K562 (cell line): ENCODE results near the gene MSRB3. TPM values are rescaled to one million over a fixed set of nuclear protein-coding genes. Genes with fewer than 3 reads are reported as not detected.

Experiments used
- ATAC-seq: fragments of 200-7000 bp; cut with Tn5 transposase; 3 replicates; pipeline ENCODE4 v1.9.1; 2020; ENCODE audit warnings: moderate library complexity
- BruUV-seq: library from RNA; stranded (reverse); fragments of 400-500 nt; replicated peaks from 2 replicates; lab custom pipeline; 2021; lab: Mats Ljungman, UMichigan
- CTCF ChIA-PET: fragments of 300-600 bp; formaldehyde crosslinking; extraction: SDS; loops from one replicate; lab custom pipeline; 2021; ENCODE audit warnings: low intra/inter-chr PET ratio; lab: Yijun Ruan, JAX
- POLR2A ChIA-PET: fragments of 300-600, 350-650 bp; sonication (Branson Sonifier 250); formaldehyde crosslinking; extraction: SDS; loops from one replicate; lab custom pipeline; 2021; ENCODE audit warnings: antibody characterized with exemption, inconsistent platforms; lab: Yijun Ruan, JAX
- DNase-seq, 4 experiments: peaks; one replicate each; pipeline versions ENCODE4 v3.0.0 to v3.0.0-alpha.2; 2011 to 2018; ENCODE audit warnings: low spot score in 3 of 4, mixed read lengths in 3 of 4; ENCODE audit errors: extremely low read depth in 1 of 4
- FAIRE-seq: peaks from 2 replicates; lab custom pipeline; 2011; peaks lifted over from hg19 to GRCh38; lab: Jason Lieb, UNC
- H2AFZ ChIP-seq: 2 replicates; pipeline ENCODE4 v1.6.0; 2011; ENCODE audit warnings: low read depth, low read length, control low read depth, inconsistent platforms
- H3K27ac ChIP-seq: fragments of 200-600 bp; 3 replicates; pipeline ENCODE4 v1.8.0; 2011; ENCODE audit warnings: low read depth, mild to moderate bottlenecking, control low read depth, inconsistent platforms, low read length, moderate library complexity, mixed read lengths; ENCODE audit errors: extremely low read depth
- H3K27me3 ChIP-seq, 2 experiments: fragments of 300-600 bp in 1 of 2; 2 replicates in 1 of 2; 3 replicates in 1 of 2; pipeline versions ENCODE4 v1.6.0 to v1.8.0; 2011; ENCODE audit warnings: inconsistent platforms in 2 of 2, low read length in 2 of 2, mild to moderate bottlenecking in 1 of 2, mixed read lengths in 1 of 2, moderate library complexity in 1 of 2; ENCODE audit not compliant: control insufficient read depth in 2 of 2, insufficient read depth in 2 of 2
- H3K36me3 ChIP-seq: fragments of 300-600 bp; 3 replicates; pipeline ENCODE4 v1.8.0; 2011; ENCODE audit warnings: mild to moderate bottlenecking, low read length, inconsistent platforms; ENCODE audit not compliant: control insufficient read depth, insufficient read depth
- H3K4me1 ChIP-seq, 2 experiments: fragments of 200-600 bp in 1 of 2; replicated peaks in 1 of 2; 2 replicates in 1 of 2; 3 replicates in 1 of 2; pipeline versions ENCODE4 v1.5.1 to v1.8.0; 2011; ENCODE audit warnings: inconsistent platforms in 2 of 2, low read length in 2 of 2, mild to moderate bottlenecking in 1 of 2, mixed read lengths in 1 of 2, moderate library complexity in 1 of 2; ENCODE audit not compliant: control insufficient read depth in 2 of 2, insufficient read depth in 2 of 2
- H3K4me2 ChIP-seq: 2 replicates; pipeline ENCODE4 v1.6.1; 2011; ENCODE audit warnings: low read length, control low read depth, inconsistent platforms, mixed read lengths; ENCODE audit not compliant: insufficient read depth
- H3K4me3 ChIP-seq: fragments of 200-600 bp; sonication (generic), shearing (Covaris generic); 2 replicates; pipeline ENCODE4 v1.5.1; 2016; ENCODE audit warnings: control low read depth, inconsistent platforms
- H3K79me2 ChIP-seq: fragments of 200-600 bp; 3 replicates; pipeline ENCODE4 v1.8.0; 2011; ENCODE audit warnings: low read length, inconsistent platforms; ENCODE audit not compliant: control insufficient read depth, insufficient read depth
- H3K9ac ChIP-seq, 2 experiments: 2 replicates each; pipeline versions ENCODE4 v1.6.0 to v1.6.1; 2011; ENCODE audit warnings: low read depth in 2 of 2, low read length in 2 of 2, control low read depth in 1 of 2, inconsistent platforms in 1 of 2, mild to moderate bottlenecking in 1 of 2, mixed read lengths in 1 of 2; ENCODE audit not compliant: insufficient read depth in 1 of 2
- H3K9me1 ChIP-seq: one replicate; pipeline ENCODE4 v1.6.0; 2011; ENCODE audit warnings: inconsistent platforms, mild to moderate bottlenecking, low read length, moderate library complexity; ENCODE audit not compliant: control insufficient read depth, insufficient read depth
- H3K9me3 ChIP-seq: replicated peaks from 2 replicates; pipeline ENCODE4 v1.5.1; 2011; ENCODE audit warnings: low read depth, low read length, inconsistent platforms; ENCODE audit not compliant: control insufficient read depth, insufficient read depth
- H4K20me1 ChIP-seq: replicated peaks from 2 replicates; pipeline ENCODE4 v1.6.1; 2011; ENCODE audit warnings: low read length, inconsistent platforms, mixed read lengths; ENCODE audit not compliant: control insufficient read depth, insufficient read depth
- BRF1 ChIP-seq: IDR thresholded peaks from 3 replicates; pipeline ENCODE4 v1.6.1; 2011; ENCODE audit warnings: borderline replicate concordance, mild to moderate bottlenecking; ENCODE audit not compliant: insufficient read length; ENCODE audit errors: extremely low read depth
- CBFA2T2 ChIP-seq: fragments of 450-650 bp; conservative IDR thresholded peaks from 2 replicates; pipeline ENCODE4 v1.6.1; 2017; ENCODE audit warnings: mild to moderate bottlenecking
- EWSR1 ChIP-seq: fragments of 450-650 bp; IDR thresholded peaks from 2 replicates; pipeline ENCODE4 v1.6.1; 2018; ENCODE audit warnings: borderline replicate concordance, mild to moderate bottlenecking, low read depth, moderate library complexity; ENCODE audit not compliant: partially characterized antibody
- FUS ChIP-seq: fragments of 200-400 bp; formaldehyde crosslinking; optimal IDR thresholded peaks from 2 replicates; pipeline ENCODE3; 2017; ENCODE audit warnings: low read depth, low read length
- IRF2 ChIP-seq: sonication (generic); formaldehyde crosslinking; IDR thresholded peaks from 2 replicates; pipeline ENCODE4 v1.8.1; 2022; ENCODE audit warnings: mild to moderate bottlenecking, missing genetic modification reagents
- MECOM ChIP-seq: fragments of 250-450 bp; sonication (Bioruptor Pico); IDR thresholded peaks from 2 replicates; pipeline ENCODE4 v1.8.0; 2022; ENCODE audit warnings: inconsistent platforms
- ZC3H4 ChIP-seq: sonication (generic); formaldehyde crosslinking; IDR thresholded peaks from 2 replicates; pipeline ENCODE4 v1.9.0; 2021; ENCODE audit warnings: missing genetic modification reagents, borderline replicate concordance
- ZNF23 ChIP-seq: fragments of 250-450 bp; sonication (Bioruptor Pico); IDR thresholded peaks from 2 replicates; pipeline ENCODE4 v1.4.0; 2020; ENCODE audit warnings: mild to moderate bottlenecking
- ZNF232 ChIP-seq: sonication (generic); formaldehyde crosslinking; IDR thresholded peaks from 2 replicates; pipeline ENCODE4 v1.8.0; 2022; ENCODE audit warnings: mild to moderate bottlenecking, missing genetic modification reagents
- ZNF41 ChIP-seq: fragments of 250-450 bp; sonication (Bioruptor Pico); conservative IDR thresholded peaks from 2 replicates; pipeline ENCODE4 v1.4.0; 2020; ENCODE audit warnings: mild to moderate bottlenecking
- ZZZ3 ChIP-seq: fragments of 450-650 bp; IDR thresholded peaks from 2 replicates; pipeline ENCODE4 v1.6.1; 2016; ENCODE audit warnings: antibody characterized with exemption, mild to moderate bottlenecking, moderate library complexity
- WGBS: fragments of 100-300 bp; shearing (Covaris generic); methylation state at CpG from one replicate; pipeline ENCODE4 v1.1.6; 2016; ENCODE audit warnings: low coverage, mixed read lengths; ENCODE audit not compliant: insufficient coverage; ENCODE audit errors: missing lambda C conversion rate; 5-methylcytosine and 5-hydroxymethylcytosine counted together
- in situ Hi-C: fragments of 300-500 bp; cut with MboI; formaldehyde crosslinking; loops from 4 replicates; pipeline ENCODE4 v1.15.0; 2018; ENCODE audit warnings: inconsistent platforms, mixed read lengths
- intact Hi-C: fragments of 100-400 bp; cut with micrococcal nuclease; formaldehyde crosslinking; loops from 2 replicates; pipeline ENCODE4 v1.14.2; 2022
- polyA plus RNA-seq, 8 experiments: library from polyadenylated mRNA; depleted of rRNA in 4 of 8; stranded (reverse) in 5 of 8; unstranded in 3 of 8; fragments of >200 nt; fragmentation: Nextera tagmentation in 2 of 8; fragmentation: Illumina TruSeq in 1 of 8; extraction: Ambion mirVana in 2 of 8; extraction: Trizol in 1 of 8; gene quantifications; 2 replicates each; pipeline versions ENCODE4 v1.2.1 to v1.2.3, GENCODE V29; 2011 to 2014; ENCODE audit warnings: inconsistent platforms in 1 of 8, missing spikeins in 1 of 8
- total RNA-seq, 7 experiments: library from RNA; depleted of rRNA in 6 of 7; stranded (reverse); fragments of >200 nt in 6 of 7; fragmentation: Illumina TruSeq in 2 of 7; extraction: Trizol in 2 of 7; gene quantifications; 2 replicates each; pipeline versions ENCODE4 v1.2.1 to v1.2.3, GENCODE V29; 2011 to 2021; ENCODE audit warnings: low replicate concordance in 1 of 7
- TF ChIP-seq, protein P1 (sequence below): fragments of 250-450 bp; sonication (Bioruptor Pico); IDR thresholded peaks from 2 replicates; pipeline ENCODE4 v1.8.0; 2022; ENCODE audit warnings: moderate library complexity, mild to moderate bottlenecking, inconsistent platforms
- TF ChIP-seq, protein P2 (sequence below): IDR thresholded peaks from 2 replicates; pipeline ENCODE4 v1.6.1; 2016; ENCODE audit warnings: missing genetic modification characterization, missing compliant biosample characterization
- TF ChIP-seq, protein P3 (sequence below): sonication (generic); formaldehyde crosslinking; IDR thresholded peaks from 2 replicates; pipeline ENCODE4 v1.4.0; 2020; ENCODE audit warnings: mild to moderate bottlenecking, missing genetic modification reagents
- TF ChIP-seq, protein P4 (sequence below), 2 experiments: fragments of 250-450 bp in 1 of 2; fragments of 450-650 bp in 1 of 2; sonication (Bioruptor Pico) in 1 of 2; IDR thresholded peaks; 2 replicates each; pipeline versions ENCODE4 v1.6.1 to v1.8.0; 2016 to 2021; ENCODE audit warnings: mild to moderate bottlenecking in 2 of 2, moderate library complexity in 2 of 2, missing compliant biosample characterization in 1 of 2, missing genetic modification characterization in 1 of 2

MSRB3 gene
- total and polyA plus RNA-seq, 9 of the 15 experiments (the other 6 are each of a cell fraction or from before 2014, with no cell fraction given) = 0.04 TPM; not detected in 8

- TF ChIP-seq BRF1 (no peak), FUS (no peak), ZNF23 (CRISPR knock-in tag) (no peak)
- TF ChIP-seq, all 486 proteins: peak for 0
These were observed 225.9 kb downstream of the MSRB3 start (continued) for GRCh38 chr12:65504417-65504816.

DNA sequence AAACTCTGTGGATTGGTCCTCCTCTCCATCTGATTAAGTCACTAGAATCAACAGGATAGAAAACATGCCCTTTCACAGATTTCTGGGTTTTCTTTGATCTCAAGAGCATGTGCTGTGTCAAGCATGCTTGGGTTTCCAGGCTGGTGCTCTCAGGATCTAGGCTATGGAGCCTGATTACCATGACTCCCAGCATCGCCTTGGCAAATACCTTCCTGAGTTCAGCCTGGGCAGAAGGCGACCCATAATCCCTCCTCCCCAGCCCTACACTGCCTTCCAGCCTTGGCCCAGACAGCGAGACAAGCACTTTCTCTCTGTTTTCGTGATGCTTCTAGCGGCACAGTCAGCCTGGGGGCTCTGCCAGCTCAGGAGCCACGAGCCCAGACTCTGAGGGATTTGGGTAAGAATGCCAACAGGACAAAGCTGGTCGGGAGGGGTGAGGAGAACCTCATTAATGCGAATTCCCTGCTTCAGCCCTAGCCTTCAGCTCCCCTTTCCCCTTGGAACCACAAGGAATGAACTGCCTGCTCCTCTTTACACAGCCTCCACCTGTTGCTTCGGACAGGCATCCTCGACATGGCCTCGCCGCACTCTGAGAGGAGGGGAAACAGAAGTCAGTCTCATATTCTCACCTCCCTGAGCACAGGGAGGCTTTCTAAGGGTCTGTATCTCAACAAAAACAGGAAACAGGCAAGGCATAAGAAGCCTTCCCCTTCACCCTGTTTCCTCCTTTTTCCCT lies 227.1 kb downstream of the MSRB3 start:
- intact Hi-C loops = no loop called here
- ChIA-PET POLR2A (no interaction called here), CTCF (no interaction called here)
- FAIRE-seq (no peak), ATAC-seq (no peak), DNase-seq (no peak)
- Histone ChIP-seq H3K27me3 (peaks cover 0 to 18% of the 10 kb centered on the region in 2 experiments; a peak in 3 of 5 replicates), H3K4me3 (no peak overlapping the region), H4K20me1 (peaks cover 5% of the 10 kb centered on the region), H3K9ac (no peak overlapping the region), H3K4me1 (no peaks in the 10 kb centered on the region), H3K9me1 (no peaks in the 10 kb centered on the region), H3K9me3 (no peaks in the 10 kb centered on the region), H3K36me3 (no peaks in the 10 kb centered on the region), H3K4me2 (no peak overlapping the region), H3K79me2 (no peaks in the 10 kb centered on the region), H3K27ac (no peak overlapping the region), H2AFZ (no peak overlapping the region)
- no TSS peak for BruUV-seq
- 0% methylated on average over 11 of the region's 12 CpGs for WGBS
- in situ Hi-C loops = no loop called here
- TF ChIP-seq ZNF232 (CRISPR knock-in tag) (no peak), ZNF41 (CRISPR knock-in tag) (no peak), EWSR1 (no peak), MECOM (CRISPR knock-in tag) (no peak), ZC3H4 (CRISPR knock-in tag) (no peak), IRF2 (CRISPR knock-in tag) (no peak), CBFA2T2 (no peak), ZZZ3 (no peak)
- TF ChIP-seq, protein P1, sequence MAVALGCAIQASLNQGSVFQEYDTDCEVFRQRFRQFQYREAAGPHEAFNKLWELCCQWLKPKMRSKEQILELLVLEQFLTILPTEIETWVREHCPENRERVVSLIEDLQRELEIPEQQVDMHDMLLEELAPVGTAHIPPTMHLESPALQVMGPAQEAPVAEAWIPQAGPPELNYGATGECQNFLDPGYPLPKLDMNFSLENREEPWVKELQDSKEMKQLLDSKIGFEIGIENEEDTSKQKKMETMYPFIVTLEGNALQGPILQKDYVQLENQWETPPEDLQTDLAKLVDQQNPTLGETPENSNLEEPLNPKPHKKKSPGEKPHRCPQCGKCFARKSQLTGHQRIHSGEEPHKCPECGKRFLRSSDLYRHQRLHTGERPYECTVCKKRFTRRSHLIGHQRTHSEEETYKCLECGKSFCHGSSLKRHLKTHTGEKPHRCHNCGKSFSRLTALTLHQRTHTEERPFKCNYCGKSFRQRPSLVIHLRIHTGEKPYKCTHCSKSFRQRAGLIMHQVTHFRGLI (CRISPR knock-in tag) = no peak
- TF ChIP-seq, protein P2, sequence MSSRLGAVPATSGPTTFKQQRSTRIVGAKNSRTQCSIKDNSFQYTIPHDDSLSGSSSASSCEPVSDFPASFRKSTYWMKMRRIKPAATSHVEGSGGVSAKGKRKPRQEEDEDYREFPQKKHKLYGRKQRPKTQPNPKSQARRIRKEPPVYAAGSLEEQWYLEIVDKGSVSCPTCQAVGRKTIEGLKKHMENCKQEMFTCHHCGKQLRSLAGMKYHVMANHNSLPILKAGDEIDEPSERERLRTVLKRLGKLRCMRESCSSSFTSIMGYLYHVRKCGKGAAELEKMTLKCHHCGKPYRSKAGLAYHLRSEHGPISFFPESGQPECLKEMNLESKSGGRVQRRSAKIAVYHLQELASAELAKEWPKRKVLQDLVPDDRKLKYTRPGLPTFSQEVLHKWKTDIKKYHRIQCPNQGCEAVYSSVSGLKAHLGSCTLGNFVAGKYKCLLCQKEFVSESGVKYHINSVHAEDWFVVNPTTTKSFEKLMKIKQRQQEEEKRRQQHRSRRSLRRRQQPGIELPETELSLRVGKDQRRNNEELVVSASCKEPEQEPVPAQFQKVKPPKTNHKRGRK = no peak
- TF ChIP-seq, protein P3, sequence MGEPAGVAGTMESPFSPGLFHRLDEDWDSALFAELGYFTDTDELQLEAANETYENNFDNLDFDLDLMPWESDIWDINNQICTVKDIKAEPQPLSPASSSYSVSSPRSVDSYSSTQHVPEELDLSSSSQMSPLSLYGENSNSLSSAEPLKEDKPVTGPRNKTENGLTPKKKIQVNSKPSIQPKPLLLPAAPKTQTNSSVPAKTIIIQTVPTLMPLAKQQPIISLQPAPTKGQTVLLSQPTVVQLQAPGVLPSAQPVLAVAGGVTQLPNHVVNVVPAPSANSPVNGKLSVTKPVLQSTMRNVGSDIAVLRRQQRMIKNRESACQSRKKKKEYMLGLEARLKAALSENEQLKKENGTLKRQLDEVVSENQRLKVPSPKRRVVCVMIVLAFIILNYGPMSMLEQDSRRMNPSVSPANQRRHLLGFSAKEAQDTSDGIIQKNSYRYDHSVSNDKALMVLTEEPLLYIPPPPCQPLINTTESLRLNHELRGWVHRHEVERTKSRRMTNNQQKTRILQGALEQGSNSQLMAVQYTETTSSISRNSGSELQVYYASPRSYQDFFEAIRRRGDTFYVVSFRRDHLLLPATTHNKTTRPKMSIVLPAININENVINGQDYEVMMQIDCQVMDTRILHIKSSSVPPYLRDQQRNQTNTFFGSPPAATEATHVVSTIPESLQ = no peak
- TF ChIP-seq, protein P4, sequence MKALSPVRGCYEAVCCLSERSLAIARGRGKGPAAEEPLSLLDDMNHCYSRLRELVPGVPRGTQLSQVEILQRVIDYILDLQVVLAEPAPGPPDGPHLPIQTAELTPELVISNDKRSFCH (CRISPR knock-in tag; IDR thresholded peaks at IDR 0.05) = no peak
- TF ChIP-seq, protein P4 (tag; IDR thresholded peaks at IDR 0.05) = no peak
